GM10248 (cell line): Measurements from ENCODE around the gene RBM6.
"Not testable (repeated sequence)": the region's sequence is repeated elsewhere in the genome, so short reads cannot be mapped to it uniquely, and the experiment has no call there.

Experiments
- CTCF ChIA-PET: fragments of 300-600 bp; sonication (Branson Sonifier 250); formaldehyde crosslinking; extraction: SDS; loops from one replicate; lab custom pipeline; 2021; ENCODE audit warnings: antibody characterized with exemption; lab: Yijun Ruan, JAX
- POLR2A ChIA-PET: fragments of 350-650 bp; sonication (Branson Sonifier 250); formaldehyde crosslinking; extraction: SDS; loops from one replicate; lab custom pipeline; 2020; ENCODE audit warnings: antibody characterized with exemption; lab: Yijun Ruan, JAX
- DNase-seq: peaks from one replicate; pipeline ENCODE4 v3.0.0; 2012; ENCODE audit errors: extremely low spot score
- TF ChIP-seq, protein P1 (sequence below): IDR thresholded peaks from 2 replicates; pipeline ENCODE4 v1.5.1; 2012; ENCODE audit warnings: mild to moderate bottlenecking, low read depth; ENCODE audit errors: extremely low read depth, missing control alignments, control extremely low read depth

Gene RBM6

DNA sequence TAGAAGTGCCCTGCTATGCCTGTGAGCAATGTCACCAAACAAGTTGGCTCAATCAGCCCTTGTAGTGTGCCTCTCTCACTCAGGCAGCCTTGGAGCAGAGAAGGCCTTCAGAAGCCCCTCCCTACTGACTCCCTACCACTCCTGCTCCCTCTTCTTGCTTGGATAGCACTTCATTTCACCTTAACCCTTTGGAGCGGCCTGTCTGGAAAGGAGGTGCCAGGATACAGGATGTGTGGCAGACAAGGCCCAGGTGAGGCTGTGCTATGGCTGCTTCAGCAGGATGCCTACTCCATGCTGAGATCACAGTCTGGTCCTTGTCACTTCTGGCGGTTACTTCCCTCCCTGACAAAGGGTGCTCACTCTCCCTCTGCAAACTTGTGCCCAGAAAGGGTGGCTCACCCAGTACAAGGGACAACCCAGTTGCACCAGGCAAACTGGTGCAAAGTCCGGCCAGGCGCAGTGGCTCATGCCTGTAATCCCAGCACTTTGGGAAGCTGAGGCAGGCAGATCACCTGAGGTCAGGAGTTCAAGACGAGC is 11.4 kb upstream of the RBM6 start:
- ChIA-PET CTCF (interaction anchor here (1.0 to 3.2 kb wide), 9 partner anchors 11 to 389 kb away, joined by 3 to 22 read pairs (median 5); partner anchors contain the start of gene RBM6), POLR2A (interaction anchor here (0.6 to 1.6 kb wide), 2 partner anchors 11 to 908 kb away, joined by 3 to 22 read pairs; partner anchors contain the start of gene RBM6)
- TF ChIP-seq, protein P1, sequence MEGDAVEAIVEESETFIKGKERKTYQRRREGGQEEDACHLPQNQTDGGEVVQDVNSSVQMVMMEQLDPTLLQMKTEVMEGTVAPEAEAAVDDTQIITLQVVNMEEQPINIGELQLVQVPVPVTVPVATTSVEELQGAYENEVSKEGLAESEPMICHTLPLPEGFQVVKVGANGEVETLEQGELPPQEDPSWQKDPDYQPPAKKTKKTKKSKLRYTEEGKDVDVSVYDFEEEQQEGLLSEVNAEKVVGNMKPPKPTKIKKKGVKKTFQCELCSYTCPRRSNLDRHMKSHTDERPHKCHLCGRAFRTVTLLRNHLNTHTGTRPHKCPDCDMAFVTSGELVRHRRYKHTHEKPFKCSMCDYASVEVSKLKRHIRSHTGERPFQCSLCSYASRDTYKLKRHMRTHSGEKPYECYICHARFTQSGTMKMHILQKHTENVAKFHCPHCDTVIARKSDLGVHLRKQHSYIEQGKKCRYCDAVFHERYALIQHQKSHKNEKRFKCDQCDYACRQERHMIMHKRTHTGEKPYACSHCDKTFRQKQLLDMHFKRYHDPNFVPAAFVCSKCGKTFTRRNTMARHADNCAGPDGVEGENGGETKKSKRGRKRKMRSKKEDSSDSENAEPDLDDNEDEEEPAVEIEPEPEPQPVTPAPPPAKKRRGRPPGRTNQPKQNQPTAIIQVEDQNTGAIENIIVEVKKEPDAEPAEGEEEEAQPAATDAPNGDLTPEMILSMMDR = no peak
- no peak for DNase-seq

DNA sequence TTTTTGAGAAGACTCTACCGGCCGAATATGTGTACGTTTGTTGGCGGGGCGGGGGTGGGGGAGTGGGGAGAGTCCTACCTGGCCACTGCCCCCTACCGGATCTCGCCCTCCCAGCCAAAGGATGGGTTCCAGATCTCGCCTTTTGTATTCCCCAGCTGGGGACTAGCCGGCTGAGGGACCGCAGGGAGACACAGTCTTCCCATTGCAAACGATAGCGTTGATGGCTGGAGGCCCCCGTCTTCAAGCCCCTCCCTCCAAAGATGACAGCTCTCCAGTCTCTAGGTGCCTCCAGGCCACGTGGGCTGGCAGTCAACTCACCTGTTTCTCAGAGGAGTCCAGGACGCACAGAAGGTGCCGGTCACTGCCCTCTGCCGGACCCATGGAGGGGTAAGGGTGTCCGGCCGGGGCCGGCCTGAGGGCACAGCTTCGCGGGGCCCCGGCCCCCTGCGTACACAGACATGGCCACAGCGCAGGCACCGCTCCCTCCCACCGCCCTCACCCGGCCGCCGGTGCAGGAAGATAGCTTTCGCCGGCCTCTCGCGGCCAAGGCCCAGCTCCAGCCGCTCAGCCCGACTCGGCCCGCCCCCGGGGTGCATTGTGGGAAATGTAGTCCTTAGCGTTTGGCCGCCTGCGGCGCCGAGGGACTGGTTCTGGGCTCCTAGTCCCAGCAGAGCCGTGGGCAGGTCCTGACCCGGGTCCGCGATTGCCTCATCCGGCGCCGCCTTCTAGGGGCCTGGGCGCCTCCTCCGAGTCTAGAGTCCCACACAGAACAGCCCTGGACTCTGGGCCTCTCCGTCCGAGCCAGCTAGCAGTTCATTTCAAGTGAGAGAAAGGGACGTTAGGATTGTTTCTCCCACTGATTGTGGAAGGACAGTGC is 10.4 kb upstream of the RBM6 start, which contains the start of gene MON1A:
Gene MON1A, minus strand, starts transcription at position 521 of the 877 bp plus-strand sequence. CDS start 16,465 bp downstream, outside the sequence.
- ChIA-PET POLR2A (interaction anchor here (0.6 to 1.6 kb wide), 4 partner anchors 10 to 909 kb away, joined by 3 to 22 read pairs (median 4); partner anchors contain the start of gene RBM6), CTCF (interaction anchor here (0.8 to 3.2 kb wide), 15 partner anchors 10 to 390 kb away, joined by 3 to 22 read pairs (median 3); partner anchors contain the start of genes INKA1 and RBM6)
- TF ChIP-seq, protein P1 = no peak
- peak; percentile 91 for DNase-seq

DNA sequence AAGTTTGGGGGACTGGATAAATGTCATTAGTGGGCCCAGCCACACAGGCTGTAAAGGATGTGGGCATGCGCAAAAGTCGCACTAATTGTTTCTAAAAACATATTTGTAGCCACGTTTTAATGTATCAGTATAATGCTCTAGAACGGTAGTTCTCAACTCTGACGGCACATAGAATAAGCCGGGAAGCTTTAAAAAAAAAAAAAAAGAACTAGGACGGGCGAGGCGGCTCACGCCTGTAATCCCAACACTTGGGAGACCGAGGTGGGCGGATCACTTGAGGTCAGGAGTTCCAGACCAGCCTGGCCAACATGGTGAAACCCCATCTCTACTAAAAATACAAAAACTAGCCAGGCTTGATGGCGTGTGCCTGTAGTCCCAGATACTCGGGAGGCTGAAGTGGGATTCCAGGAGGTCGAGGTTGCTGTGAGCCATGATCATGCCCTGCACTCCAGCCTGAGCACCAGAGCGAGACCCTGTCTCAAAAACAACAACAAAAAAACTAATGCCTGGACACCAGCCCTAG is 9.7 kb upstream of the RBM6 start:
- DNase-seq = no peak
- POLR2A ChIA-PET = interaction anchor here (0.9 to 1.6 kb wide), 3 partner anchors 9 to 16 kb away, joined by 3 to 22 read pairs (median 5); partner anchors contain the start of gene RBM6
- CTCF ChIA-PET = interaction anchor here (0.8 to 3.2 kb wide), 11 partner anchors 10 to 297 kb away, joined by 3 to 22 read pairs (median 5); partner anchors contain the start of genes INKA1 and RBM6
- TF ChIP-seq, protein P1 = no peak

DNA sequence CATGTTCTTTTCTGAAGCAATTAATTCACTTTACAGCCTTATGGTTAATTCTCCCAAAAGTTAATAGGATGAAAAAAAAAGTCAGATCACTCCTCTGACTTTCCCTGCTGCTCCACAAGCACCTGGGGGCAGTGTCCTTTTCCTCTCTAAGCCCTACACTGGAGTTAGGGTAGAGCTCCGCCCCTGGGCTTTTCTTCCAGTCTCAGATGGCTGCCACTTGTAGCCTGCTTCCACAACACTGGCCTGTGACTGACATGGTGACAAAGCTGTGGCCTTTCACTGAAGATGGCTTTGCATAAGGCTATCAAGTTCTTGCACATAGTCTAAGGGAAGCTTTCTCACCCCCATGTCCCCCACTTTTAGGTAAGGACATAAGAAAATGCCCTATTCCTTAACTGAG is 9.0 kb upstream of the RBM6 start:
- DNase-seq = no peak
- CTCF ChIA-PET = interaction anchor here (0.9 to 3.2 kb wide), 4 partner anchors 9 to 296 kb away, joined by 3 to 22 read pairs (median 9); partner anchors contain the start of gene RBM6
- TF ChIP-seq, protein P1 = no peak
- POLR2A ChIA-PET = interaction anchor here (0.6 kb wide), 1 partner anchor 16 kb away, joined by 5 read pairs; no protein-coding TSS in a partner anchor

DNA sequence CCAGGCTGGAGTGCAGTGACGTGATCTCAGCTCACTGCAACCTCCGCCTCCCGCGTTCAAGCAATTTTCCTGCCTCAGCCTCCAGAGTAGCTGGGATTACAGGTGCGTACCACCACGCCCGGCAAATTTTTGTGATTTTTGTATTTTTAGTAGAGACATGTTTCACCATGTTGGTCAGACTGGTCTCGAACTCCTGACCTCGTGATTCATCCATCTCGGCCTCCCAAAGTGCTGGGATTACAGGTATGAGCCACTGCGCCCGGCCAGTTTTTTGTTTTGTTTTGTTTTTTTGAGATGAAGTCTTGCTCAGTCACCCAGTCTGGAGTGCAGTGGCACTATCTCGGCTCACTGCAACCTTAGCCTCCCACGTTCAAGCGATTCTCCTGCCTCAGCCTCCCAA is 7.7 kb upstream of the RBM6 start:
- CTCF ChIA-PET, DNase-seq, POLR2A ChIA-PET: not testable (repeated sequence)

DNA sequence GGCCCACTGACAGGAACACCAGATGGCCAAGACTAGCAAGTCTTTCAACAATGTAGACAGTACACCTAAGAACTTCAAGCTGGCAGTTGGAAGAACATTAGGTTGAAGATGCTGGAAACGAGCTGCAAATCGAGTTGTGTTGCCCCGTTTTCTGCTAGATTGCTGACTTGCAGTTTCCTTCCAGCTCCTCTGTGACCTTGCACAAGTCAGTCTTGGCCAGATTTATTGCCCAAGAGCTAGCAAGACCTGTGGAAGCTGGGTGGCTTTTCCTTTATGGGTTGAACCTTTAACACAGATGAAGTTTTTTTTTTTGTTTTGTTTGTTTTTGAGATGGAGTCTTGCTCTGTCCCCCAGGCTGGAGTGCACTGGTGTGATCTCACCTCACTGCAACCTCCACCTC is 2.9 kb upstream of the RBM6 start:
- CTCF ChIA-PET = no interaction called here
- POLR2A ChIA-PET = no interaction called here
- TF ChIP-seq, protein P1 = no peak
- DNase-seq = no peak
